Neural cell (in vitro differentiated cells): ENCODE results near the gene FCGR2B.
"Not testable (repeated sequence)": the region's sequence is repeated elsewhere in the genome, so short reads cannot be mapped to it uniquely, and the experiment has no call there.

ENCODE experiments used
- CTCF ChIP-seq: fragments of 450-650 bp; IDR thresholded peaks from 2 replicates; pipeline ENCODE4 v1.5.1; 2014; ENCODE audit warnings: antibody characterized with exemption, mild to moderate bottlenecking, moderate library complexity; ENCODE audit not compliant: poor library complexity, severe bottlenecking
- EP300 ChIP-seq: fragments of 450-650 bp; conservative IDR thresholded peaks from 2 replicates; pipeline ENCODE4 v1.6.1; 2014; ENCODE audit warnings: antibody characterized with exemption, mild to moderate bottlenecking, moderate library complexity; ENCODE audit not compliant: poor library complexity, severe bottlenecking
- EZH2 ChIP-seq: fragments of 200-600, 300-800 bp; shearing (Covaris generic), sonication (generic); IDR thresholded peaks from 2 replicates; pipeline ENCODE4 v1.6.1; 2014; ENCODE audit warnings: antibody characterized with exemption, low read length, borderline replicate concordance, mild to moderate bottlenecking; ENCODE audit not compliant: insufficient read depth, poor library complexity, severe bottlenecking
- POLR2AphosphoS5 ChIP-seq: IDR thresholded peaks from 2 replicates; pipeline ENCODE4 v1.6.1; 2012
- RAD21 ChIP-seq: fragments of 450-650 bp; conservative IDR thresholded peaks from 2 replicates; pipeline ENCODE4 v1.6.1; 2014; ENCODE audit warnings: antibody characterized with exemption, mild to moderate bottlenecking, moderate library complexity
- REST ChIP-seq: IDR thresholded peaks from 2 replicates; pipeline ENCODE4 v1.6.1; 2012; ENCODE audit warnings: borderline replicate concordance

GRCh38 chr1:161698302-161698701, 35.4 kb downstream of the FCGR2B start:
- TF ChIP-seq RAD21, EZH2, REST, POLR2AphosphoS5, CTCF, EP300: not testable (repeated sequence)
